NCI-H187 treated with DMSO at 0.1 percent for 48 hours (cell line): ENCODE measurements around the gene KLF15.

Source experiments
- DNase-seq: peaks from one replicate; lab custom pipeline; 2025; lab: John Stamatoyannopoulos, UW

Gene KLF15

GRCh38 chr3:126305427-126305826 lies 51.8 kb downstream of the KLF15 start:
- no peak for DNase-seq

- no peak for DNase-seq
Measured at GRCh38 chr3:126304704-126305103, 52.5 kb downstream of the KLF15 start.

DNA sequence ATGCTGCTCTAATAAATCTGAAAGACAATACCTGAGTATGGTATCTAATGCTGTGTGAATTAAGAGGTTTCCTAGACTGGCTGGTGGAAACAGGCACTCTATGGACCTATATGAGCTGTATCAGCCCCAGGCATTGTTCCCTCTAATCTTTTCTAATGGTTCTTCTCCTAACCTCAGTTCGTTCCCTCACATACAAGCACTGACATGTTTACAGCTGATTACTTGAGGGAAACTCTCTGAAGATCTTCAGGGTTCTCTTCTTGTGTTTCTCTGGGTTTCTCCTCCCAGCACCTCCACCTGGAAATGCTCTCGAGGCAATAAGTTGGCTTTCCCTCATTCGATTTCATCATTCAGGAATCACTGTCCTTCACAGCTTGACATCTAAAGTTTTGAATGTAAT lies 52.9 kb downstream of the KLF15 start:
- DNase-seq: no peak

GRCh38 chr3:126303272-126303671 lies 53.9 kb downstream of the KLF15 start:
- DNase-seq: no peak

DNA sequence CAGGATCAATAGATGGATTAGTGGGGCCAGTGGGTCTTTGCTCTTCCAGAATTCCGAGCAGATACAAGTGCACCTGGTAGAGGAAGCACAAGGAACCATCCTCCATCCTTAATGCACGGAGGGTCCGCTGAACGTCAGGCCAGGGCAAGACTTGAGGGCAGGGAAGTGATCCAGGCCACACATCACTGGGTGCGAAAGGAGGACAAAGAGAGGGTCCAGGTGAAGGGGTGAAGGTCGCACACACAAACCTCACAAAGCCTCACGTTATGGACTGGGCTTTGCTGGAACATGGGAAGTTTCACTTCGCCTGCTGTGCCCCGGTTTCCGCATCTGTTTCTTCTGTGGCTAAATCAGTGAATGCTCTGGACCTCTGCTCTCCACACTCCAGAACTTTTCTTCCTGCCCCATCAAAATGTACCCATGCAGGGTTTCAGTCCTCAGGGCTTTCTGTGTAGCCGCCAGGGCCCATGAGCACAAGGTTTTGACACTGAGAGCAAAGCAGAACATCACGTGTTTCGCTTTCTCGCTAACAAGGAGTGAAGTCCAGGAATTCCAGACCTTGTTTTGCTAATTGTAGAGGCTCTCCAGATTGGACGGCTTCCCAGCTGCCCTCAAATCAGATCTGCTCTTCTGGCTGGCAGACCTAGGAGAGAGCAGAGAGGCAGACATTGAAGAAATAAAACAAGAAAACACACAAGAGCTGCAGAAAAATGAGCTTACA lies 56.3 kb downstream of the KLF15 start:
- no peak for DNase-seq

DNA sequence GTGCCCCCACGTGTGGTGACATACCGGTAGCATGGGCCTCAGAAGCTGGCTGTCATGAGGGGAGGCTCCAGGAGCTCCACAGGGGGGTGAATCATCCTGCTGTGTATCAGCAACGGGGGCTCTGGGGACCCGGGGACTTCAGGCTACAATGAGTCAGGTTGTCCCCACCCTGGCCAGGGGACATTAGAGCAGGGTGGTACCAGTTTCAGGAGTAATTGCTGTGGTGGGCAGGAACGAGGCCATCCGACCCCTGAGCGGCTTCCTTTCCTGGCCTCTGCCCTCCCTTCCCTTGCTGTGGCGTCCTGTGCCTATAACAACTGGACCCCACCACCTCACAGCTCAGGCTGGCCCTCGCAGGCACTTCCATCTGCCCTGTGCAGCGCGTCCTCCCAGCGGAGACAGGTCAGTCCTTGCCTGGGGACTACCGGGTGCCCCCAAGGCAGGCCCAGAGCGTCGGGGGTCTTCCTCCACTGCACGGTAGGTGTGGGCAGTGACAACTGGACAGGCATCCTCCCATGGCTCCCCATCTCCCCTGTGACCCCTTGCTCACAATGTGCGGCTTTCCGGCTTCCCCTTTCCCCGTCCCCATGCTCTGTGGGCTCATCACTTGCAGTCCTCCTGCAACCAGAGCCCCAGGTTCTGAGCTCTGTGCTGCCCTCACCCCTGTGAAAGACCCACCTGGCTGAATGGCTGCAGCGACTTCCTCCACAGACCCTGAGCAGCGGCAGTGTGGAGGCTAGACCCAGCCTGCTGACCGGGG lies 57.0 kb downstream of the KLF15 start:
- DNase-seq: no peak

DNA sequence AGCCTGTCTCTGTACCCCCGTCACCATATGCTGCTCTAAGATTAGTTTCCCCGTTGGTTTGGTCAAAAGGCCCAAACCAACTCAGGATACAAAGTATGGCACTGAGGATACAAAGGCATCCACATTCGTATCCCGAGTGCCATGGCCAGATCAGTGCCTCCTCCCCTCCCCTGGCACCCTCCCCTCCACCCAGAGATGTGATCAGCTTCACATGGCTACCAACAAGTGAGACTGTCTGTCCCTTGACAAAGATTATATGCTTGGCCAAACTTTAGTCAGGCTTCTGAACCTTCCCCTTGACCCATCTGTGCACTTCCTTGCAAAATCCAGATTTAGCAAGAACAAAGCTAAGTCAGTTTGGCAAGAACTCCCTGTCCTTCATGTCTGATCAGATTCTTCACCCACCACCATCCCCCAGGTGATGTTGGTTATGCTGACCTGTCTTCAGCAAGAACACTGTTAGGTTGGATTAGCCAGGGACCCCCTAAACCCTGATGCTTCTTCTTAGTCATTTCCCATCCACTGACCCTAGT lies 61.7 kb downstream of the KLF15 start:
- DNase-seq: no peak

DNA sequence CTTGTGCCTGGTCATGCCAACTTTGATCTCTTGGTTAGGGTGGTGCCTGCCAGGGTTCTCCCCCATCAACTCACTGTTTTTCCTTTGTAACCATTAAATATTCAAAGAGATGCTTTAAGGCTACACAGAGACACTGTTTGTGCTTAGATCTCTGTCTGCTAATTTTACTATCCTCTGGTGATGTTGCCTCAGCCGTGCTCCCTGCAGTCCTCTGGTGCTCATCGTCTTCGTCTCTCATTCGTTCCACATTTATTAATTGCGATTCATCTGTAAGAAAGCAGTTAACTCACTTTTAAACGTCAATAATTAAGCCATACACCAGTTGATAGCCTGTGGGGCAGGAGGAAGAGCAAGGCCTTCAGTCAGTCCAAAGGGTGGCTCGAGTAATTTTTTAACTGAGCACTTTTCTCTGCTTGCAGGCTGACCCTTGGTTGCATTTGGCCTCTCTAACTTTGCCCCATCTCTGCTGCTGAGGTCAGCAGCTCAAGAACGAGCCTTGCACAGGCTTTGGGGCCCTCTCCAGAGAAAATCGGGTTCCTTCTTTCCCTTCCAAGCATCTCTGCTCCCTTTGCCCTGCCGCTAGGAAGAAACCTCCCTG lies 62.9 kb downstream of the KLF15 start:
- no peak for DNase-seq

- no peak for DNase-seq
Measured at GRCh38 chr3:126293370-126294082, 63.7 kb downstream of the KLF15 start.
